Activated naive CD4-positive, alpha-beta T cell treated with anti-CD3 and anti-CD28 coated beads, Interleukin-2, amount 10 ng/mL, durations not matched to agents 7 days and 5 days (primary cell): ENCODE data around the gene SLX9.
A peak's percentile ranks its signal among the peaks of the same experiment; 100 is the strongest.

ENCODE experiments used
- CTCF ChIA-PET: fragments of 350-600 bp; sonication (Branson Sonifier 250); formaldehyde crosslinking; loops from one replicate; lab custom pipeline; 2021; ENCODE audit warnings: antibody characterized with exemption; lab: Charles Lee
- DNase-seq: peaks from one replicate; pipeline ENCODE4 v3.0.0-alpha.2; 2020
- H3K27ac Mint-ChIP-seq: one replicate; pipeline ENCODE4 v1.8.0; 2021; ENCODE audit warnings: mild to moderate bottlenecking, moderate library complexity, mixed read lengths
- H3K27me3 Mint-ChIP-seq: one replicate; pipeline ENCODE4 v1.8.0; 2021; ENCODE audit warnings: mild to moderate bottlenecking, mixed read lengths
- H3K36me3 Mint-ChIP-seq: one replicate; pipeline ENCODE4 v1.8.0; 2021; ENCODE audit warnings: mixed read lengths
- H3K4me1 Mint-ChIP-seq: one replicate; pipeline ENCODE4 v1.8.0; 2021; ENCODE audit warnings: mixed read lengths
- H3K4me3 Mint-ChIP-seq: one replicate; pipeline ENCODE4 v1.8.0; 2021; ENCODE audit warnings: mild to moderate bottlenecking, moderate library complexity, mixed read lengths
- H3K9me3 Mint-ChIP-seq: one replicate; pipeline ENCODE4 v1.8.0; 2021; ENCODE audit warnings: mixed read lengths

SLX9 gene

GRCh38 chr21:44965251-44966022 is 25.6 kb downstream of the SLX9 start:
- Mint-ChIP-seq H3K27me3 (no peaks in the 10 kb centered on the region), H3K9me3 (no peaks in the 10 kb centered on the region), H3K4me3 (no peak overlapping the region), H3K4me1 (peaks cover 46% of the 10 kb centered on the region), H3K27ac (peak overlapping the region; percentile 5), H3K36me3 (peaks cover 29% of the 10 kb centered on the region)
- CTCF ChIA-PET, result interaction anchor here (1.7 to 6.2 kb wide), 3 partner anchors 16 to 173 kb away, joined by 6 to 42 read pairs (median 29); no protein-coding TSS in a partner anchor
- no peak for DNase-seq

GRCh38 chr21:44966135-44967081 is 26.6 kb downstream of the SLX9 start:
- Mint-ChIP-seq H3K36me3 (peaks cover 25% of the 10 kb centered on the region), H3K27ac (no peak overlapping the region), H3K9me3 (no peaks in the 10 kb centered on the region), H3K27me3 (no peaks in the 10 kb centered on the region), H3K4me3 (no peak overlapping the region), H3K4me1 (peaks cover 47% of the 10 kb centered on the region)
- CTCF ChIA-PET, result interaction anchor here (1.7 to 6.2 kb wide), 3 partner anchors 17 to 172 kb away, joined by 6 to 42 read pairs (median 29); no protein-coding TSS in a partner anchor
- DNase-seq, result no peak

- Mint-ChIP-seq H3K4me3 (no peak overlapping the region), H3K4me1 (peaks cover 47% of the 10 kb centered on the region), H3K27me3 (no peaks in the 10 kb centered on the region), H3K9me3 (no peaks in the 10 kb centered on the region), H3K27ac (no peak overlapping the region), H3K36me3 (peaks cover 25% of the 10 kb centered on the region)
- no peak for DNase-seq
- CTCF ChIA-PET, result interaction anchor here (5.0 to 6.2 kb wide), 2 partner anchors 161 to 171 kb away, joined by 29 to 42 read pairs; no protein-coding TSS in a partner anchor
These were observed 27.5 kb downstream of the SLX9 start for GRCh38 chr21:44967082-44968047.

GRCh38 chr21:44969066-44969670 is 29.3 kb downstream of the SLX9 start:
- DNase-seq, result no peak
- Mint-ChIP-seq H3K4me3 (no peak overlapping the region), H3K9me3 (no peaks in the 10 kb centered on the region), H3K27ac (peak overlapping the region; percentile 64), H3K4me1 (peaks cover 45% of the 10 kb centered on the region), H3K36me3 (peaks cover 23% of the 10 kb centered on the region), H3K27me3 (no peaks in the 10 kb centered on the region)
- CTCF ChIA-PET, result interaction anchor here (1.0 kb wide), 1 partner anchor 168 kb away, joined by 3 read pairs; no protein-coding TSS in a partner anchor

- Mint-ChIP-seq H3K4me3 (no peak overlapping the region), H3K27me3 (no peaks in the 10 kb centered on the region), H3K9me3 (no peaks in the 10 kb centered on the region), H3K36me3 (peaks cover 18% of the 10 kb centered on the region), H3K4me1 (peaks cover 37% of the 10 kb centered on the region), H3K27ac (peak overlapping the region; percentile 64)
- no peak for DNase-seq
- CTCF ChIA-PET, result interaction anchor here (0.6 to 1.2 kb wide), 3 partner anchors 20 to 168 kb away, joined by 3 read pairs; no protein-coding TSS in a partner anchor
These were observed 30.3 kb downstream of the SLX9 start for GRCh38 chr21:44969931-44970755.

GRCh38 chr21:44970766-44971671 is 31.2 kb downstream of the SLX9 start:
- Mint-ChIP-seq H3K36me3 (peaks cover 13% of the 10 kb centered on the region), H3K27ac (no peak overlapping the region), H3K9me3 (no peaks in the 10 kb centered on the region), H3K4me1 (peaks cover 28% of the 10 kb centered on the region), H3K27me3 (no peaks in the 10 kb centered on the region), H3K4me3 (no peak overlapping the region)
- CTCF ChIA-PET, result interaction anchor here (0.6 to 1.2 kb wide), 3 partner anchors 21 to 167 kb away, joined by 3 read pairs; no protein-coding TSS in a partner anchor
- no peak for DNase-seq

GRCh38 chr21:44971672-44971995 is 31.8 kb downstream of the SLX9 start:
- peaks cover 11% of the 10 kb centered on the region for H3K36me3 Mint-ChIP-seq
- H3K27ac Mint-ChIP-seq, result no peak overlapping the region
- no peak for DNase-seq
- no peaks in the 10 kb centered on the region for H3K9me3 Mint-ChIP-seq
- CTCF ChIA-PET, result no interaction called here
- no peaks in the 10 kb centered on the region for H3K27me3 Mint-ChIP-seq
- H3K4me1 Mint-ChIP-seq, result peaks cover 24% of the 10 kb centered on the region
- no peak overlapping the region for H3K4me3 Mint-ChIP-seq

- Mint-ChIP-seq H3K36me3 (peaks cover 10% of the 10 kb centered on the region), H3K4me3 (no peak overlapping the region), H3K27me3 (no peaks in the 10 kb centered on the region), H3K9me3 (no peaks in the 10 kb centered on the region), H3K4me1 (peaks cover 21% of the 10 kb centered on the region), H3K27ac (no peak overlapping the region)
- no peak for DNase-seq
- CTCF ChIA-PET, result no interaction called here
These were observed 32.5 kb downstream of the SLX9 start for GRCh38 chr21:44972301-44972814.

- H3K27ac Mint-ChIP-seq, result no peak overlapping the region
- H3K27me3 Mint-ChIP-seq, result no peaks in the 10 kb centered on the region
- no peaks in the 10 kb centered on the region for H3K9me3 Mint-ChIP-seq
- DNase-seq, result no peak
- H3K4me1 Mint-ChIP-seq, result peaks cover 17% of the 10 kb centered on the region
- CTCF ChIA-PET, result no interaction called here
- peaks cover 10% of the 10 kb centered on the region for H3K36me3 Mint-ChIP-seq
- no peak overlapping the region for H3K4me3 Mint-ChIP-seq
These were observed 33.0 kb downstream of the SLX9 start for GRCh38 chr21:44972821-44973220.

- DNase-seq, result no peak
- Mint-ChIP-seq H3K9me3 (no peaks in the 10 kb centered on the region), H3K27me3 (no peaks in the 10 kb centered on the region), H3K27ac (peak overlapping the region; percentile 45), H3K36me3 (peaks cover 10% of the 10 kb centered on the region), H3K4me3 (no peak overlapping the region), H3K4me1 (peaks cover 14% of the 10 kb centered on the region)
- CTCF ChIA-PET, result interaction anchor here (0.6 to 0.9 kb wide), 2 partner anchors 32 to 297 kb away, joined by 3 to 4 read pairs; no protein-coding TSS in a partner anchor
These were observed 33.8 kb downstream of the SLX9 start for GRCh38 chr21:44973598-44973997.

- Mint-ChIP-seq H3K4me1 (peaks cover 8% of the 10 kb centered on the region), H3K27me3 (no peaks in the 10 kb centered on the region), H3K9me3 (no peaks in the 10 kb centered on the region), H3K36me3 (peaks cover 9% of the 10 kb centered on the region), H3K4me3 (no peak overlapping the region), H3K27ac (no peak overlapping the region)
- DNase-seq, result no peak
- CTCF ChIA-PET, result interaction anchor here (1.0 kb wide), 1 partner anchor 163 kb away, joined by 3 read pairs; no protein-coding TSS in a partner anchor
These were observed 34.8 kb downstream of the SLX9 start for GRCh38 chr21:44974676-44975075.
